GM18858 (cell line): ENCODE results near the gene DGLUCY.
"Not testable (repeated sequence)": the region's sequence is repeated elsewhere in the genome, so short reads cannot be mapped to it uniquely, and the experiment has no call there.

Experiments
- ATAC-seq: cut with Tn5 transposase; IDR thresholded peaks from one replicate; pipeline ENCODE4 v1.9.1; 2021; ENCODE audit not compliant: unreplicated experiment

DGLUCY gene

GRCh38 chr14:91135039-91135438 is 21.2 kb downstream of the DGLUCY start:
- ATAC-seq = no peak

- no peak for ATAC-seq
These were observed 24.9 kb downstream of the DGLUCY start for GRCh38 chr14:91138511-91139359.

GRCh38 chr14:91139776-91140175 is 25.9 kb downstream of the DGLUCY start:
- ATAC-seq = no peak

- ATAC-seq = no peak
These were observed 26.8 kb downstream of the DGLUCY start for GRCh38 chr14:91140672-91141071.

GRCh38 chr14:91142214-91142668 is 28.4 kb downstream of the DGLUCY start:
- ATAC-seq = peak; percentile 91

- ATAC-seq = no peak
These were observed 30.0 kb downstream of the DGLUCY start for GRCh38 chr14:91143862-91144261.

- no peak for ATAC-seq
These were observed 30.7 kb downstream of the DGLUCY start for GRCh38 chr14:91144425-91145145.

- no peak for ATAC-seq
These were observed 31.7 kb downstream of the DGLUCY start for GRCh38 chr14:91145391-91146160.

- no peak for ATAC-seq
These were observed 32.8 kb downstream of the DGLUCY start for GRCh38 chr14:91146661-91147060.

- ATAC-seq = no peak
These were observed 35.6 kb downstream of the DGLUCY start for GRCh38 chr14:91149462-91149861.

GRCh38 chr14:91152499-91152898 is 38.6 kb downstream of the DGLUCY start:
- no peak for ATAC-seq

GRCh38 chr14:91153360-91153759 is 39.5 kb downstream of the DGLUCY start:
- ATAC-seq = no peak

GRCh38 chr14:91154851-91155625 is 41.2 kb downstream of the DGLUCY start:
- ATAC-seq = no peak

GRCh38 chr14:91155626-91156089 is 41.8 kb downstream of the DGLUCY start:
- no peak for ATAC-seq

- ATAC-seq = not testable (repeated sequence)
These were observed 42.3 kb downstream of the DGLUCY start for GRCh38 chr14:91156142-91156666.

GRCh38 chr14:91156877-91157276 is 43.0 kb downstream of the DGLUCY start:
- ATAC-seq = not testable (repeated sequence)

GRCh38 chr14:91158091-91158790 is 44.4 kb downstream of the DGLUCY start:
- no peak for ATAC-seq

- ATAC-seq = no peak
These were observed 45.3 kb downstream of the DGLUCY start for GRCh38 chr14:91159182-91159581.

- ATAC-seq = no peak
These were observed 46.0 kb downstream of the DGLUCY start for GRCh38 chr14:91159906-91160305.

GRCh38 chr14:91163316-91163715 is 49.4 kb downstream of the DGLUCY start:
- ATAC-seq = no peak
